Loucy (cell line): ENCODE measurements around the gene CXCL1.

ENCODE experiments used
- EZH2phosphoT487 ChIP-seq: fragments of 200-600 bp; IDR thresholded peaks from 2 replicates; pipeline ENCODE4 v1.6.1; 2018; ENCODE audit warnings: antibody characterized with exemption, mild to moderate bottlenecking, moderate library complexity, borderline replicate concordance
- TF ChIP-seq, protein P1 (sequence below): fragments of 200-600 bp; sonication (generic); conservative IDR thresholded peaks from 2 replicates; pipeline ENCODE4 v1.5.1; 2014; ENCODE audit warnings: mild to moderate bottlenecking, antibody characterized with exemption, low read length

DNA sequence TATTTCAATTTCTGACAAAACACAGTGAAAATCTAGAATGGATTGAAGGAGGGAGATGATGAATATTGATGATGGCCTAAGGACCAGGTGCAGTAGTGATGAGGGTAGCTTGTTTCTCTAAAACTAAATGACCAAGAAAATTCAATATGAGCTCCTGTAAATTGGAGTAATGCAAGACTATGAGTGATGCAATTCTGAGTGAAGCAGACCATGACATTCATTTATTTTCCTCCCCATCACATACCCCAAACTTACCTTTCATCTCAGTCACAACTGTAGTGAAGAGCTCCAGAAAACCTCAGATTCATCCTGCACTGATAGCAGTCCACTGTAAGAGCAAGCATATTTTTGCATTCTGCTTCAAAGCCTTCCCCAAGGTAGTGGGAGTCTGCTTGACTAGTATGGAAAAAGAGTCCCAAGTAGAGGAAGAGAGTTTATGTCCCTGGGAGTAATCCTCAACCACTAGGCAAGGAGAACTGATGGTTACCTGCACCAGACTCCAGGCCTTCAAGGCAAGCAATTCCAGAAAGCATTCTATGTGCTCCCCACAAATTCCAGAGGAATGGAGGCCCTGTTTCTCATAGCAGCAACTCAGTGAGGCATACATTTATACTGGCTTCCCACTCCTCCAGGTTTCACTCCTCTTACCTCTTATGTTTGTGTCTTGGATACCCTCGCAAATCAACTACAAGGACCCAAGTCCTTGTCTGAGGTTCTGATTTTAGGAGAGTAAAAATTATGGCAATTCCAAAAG is 47.2 kb downstream of the CXCL1 start:
- no peak for TF ChIP-seq EZH2phosphoT487
- TF ChIP-seq, protein P1, sequence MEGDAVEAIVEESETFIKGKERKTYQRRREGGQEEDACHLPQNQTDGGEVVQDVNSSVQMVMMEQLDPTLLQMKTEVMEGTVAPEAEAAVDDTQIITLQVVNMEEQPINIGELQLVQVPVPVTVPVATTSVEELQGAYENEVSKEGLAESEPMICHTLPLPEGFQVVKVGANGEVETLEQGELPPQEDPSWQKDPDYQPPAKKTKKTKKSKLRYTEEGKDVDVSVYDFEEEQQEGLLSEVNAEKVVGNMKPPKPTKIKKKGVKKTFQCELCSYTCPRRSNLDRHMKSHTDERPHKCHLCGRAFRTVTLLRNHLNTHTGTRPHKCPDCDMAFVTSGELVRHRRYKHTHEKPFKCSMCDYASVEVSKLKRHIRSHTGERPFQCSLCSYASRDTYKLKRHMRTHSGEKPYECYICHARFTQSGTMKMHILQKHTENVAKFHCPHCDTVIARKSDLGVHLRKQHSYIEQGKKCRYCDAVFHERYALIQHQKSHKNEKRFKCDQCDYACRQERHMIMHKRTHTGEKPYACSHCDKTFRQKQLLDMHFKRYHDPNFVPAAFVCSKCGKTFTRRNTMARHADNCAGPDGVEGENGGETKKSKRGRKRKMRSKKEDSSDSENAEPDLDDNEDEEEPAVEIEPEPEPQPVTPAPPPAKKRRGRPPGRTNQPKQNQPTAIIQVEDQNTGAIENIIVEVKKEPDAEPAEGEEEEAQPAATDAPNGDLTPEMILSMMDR = no peak
